Endometrium (tissue), 2 donors: ENCODE data around the gene VIT.
"Not testable (repeated sequence)": the region's sequence is repeated elsewhere in the genome, so short reads cannot be mapped to it uniquely, and the experiment has no call there.

Source experiments
- FAIRE-seq: peaks from 2 replicates; lab custom pipeline; 2012; peaks lifted over from hg19 to GRCh38; lab: Jason Lieb, UNC
- donor health status: control.
- donor health status: control.

Gene VIT

DNA sequence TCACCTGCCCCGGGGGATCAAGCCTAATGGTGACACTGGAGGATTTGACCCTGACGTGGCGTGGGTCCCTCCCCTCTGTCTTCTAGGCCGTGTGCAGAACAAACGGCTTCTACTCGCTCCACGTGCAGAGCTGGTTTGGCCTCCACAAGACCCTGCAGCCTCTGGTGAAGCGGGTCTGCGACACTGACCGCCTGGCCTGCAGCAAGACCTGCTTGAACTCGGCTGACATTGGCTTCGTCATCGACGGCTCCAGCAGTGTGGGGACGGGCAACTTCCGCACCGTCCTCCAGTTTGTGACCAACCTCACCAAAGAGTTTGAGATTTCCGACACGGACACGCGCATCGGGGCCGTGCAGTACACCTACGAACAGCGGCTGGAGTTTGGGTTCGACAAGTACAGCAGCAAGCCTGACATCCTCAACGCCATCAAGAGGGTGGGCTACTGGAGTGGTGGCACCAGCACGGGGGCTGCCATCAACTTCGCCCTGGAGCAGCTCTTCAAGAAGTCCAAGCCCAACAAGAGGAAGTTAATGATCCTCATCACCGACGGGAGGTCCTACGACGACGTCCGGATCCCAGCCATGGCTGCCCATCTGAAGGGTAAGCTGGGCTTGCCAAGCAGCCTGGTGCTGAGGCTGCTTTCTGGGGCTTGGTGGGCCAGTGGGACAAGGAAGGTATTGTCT is 112.0 kb downstream of the VIT start:
- no peak for FAIRE-seq

GRCh38 chr2:36809069-36809445 is 112.5 kb downstream of the VIT start:
- FAIRE-seq: no peak

GRCh38 chr2:36811071-36811470 is 114.6 kb downstream of the VIT start:
- FAIRE-seq: no peak

DNA sequence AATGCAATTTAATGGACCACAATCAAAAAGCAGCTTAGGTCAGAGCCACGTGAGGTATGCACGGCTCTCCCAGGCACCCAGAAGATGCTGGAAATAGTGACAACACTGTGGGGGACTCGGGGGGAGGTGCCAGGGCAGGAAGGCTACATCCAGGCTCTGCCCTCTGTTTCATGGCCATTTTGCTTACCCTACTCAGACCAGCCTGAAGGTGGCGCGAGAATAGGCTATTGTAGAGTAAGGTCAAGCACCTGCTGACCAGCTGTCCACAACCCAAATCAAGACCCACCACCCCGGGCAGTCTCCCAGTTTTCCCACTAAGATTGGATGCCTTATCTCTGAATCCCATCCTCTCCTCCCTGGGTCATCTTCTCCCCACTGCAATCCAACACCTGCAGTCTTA is 115.7 kb downstream of the VIT start:
- FAIRE-seq: no peak

GRCh38 chr2:36818542-36818941 is 122.0 kb downstream of the VIT start:
- FAIRE-seq: no peak

DNA sequence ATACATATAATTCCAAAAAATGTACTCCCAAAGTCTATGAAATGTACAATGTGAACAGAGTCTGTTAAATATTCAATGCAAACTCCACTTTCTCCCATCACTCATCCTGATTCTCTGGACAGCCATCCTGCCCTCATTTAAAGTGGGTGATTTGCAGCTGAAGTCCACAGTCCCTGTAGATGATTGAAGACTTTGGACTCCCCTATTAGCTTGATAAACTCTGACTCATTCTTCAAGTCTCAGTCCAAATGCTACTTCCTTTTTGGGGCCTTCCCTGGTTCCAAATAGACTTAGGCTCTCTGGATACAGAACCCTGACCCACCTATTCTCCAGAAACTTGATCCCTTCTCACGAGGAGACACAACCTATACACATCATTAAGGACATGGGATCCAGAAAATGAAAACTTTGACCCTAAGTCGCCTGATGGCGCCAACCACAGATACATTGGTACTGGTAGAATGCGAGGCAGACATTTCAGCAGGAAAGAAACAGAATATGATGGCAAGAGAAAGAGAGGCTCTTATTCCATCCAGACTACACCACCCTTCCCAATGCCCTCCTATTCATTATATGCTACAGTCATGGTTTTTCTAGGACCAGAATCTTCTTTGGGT is 122.7 kb downstream of the VIT start:
- FAIRE-seq: no peak

DNA sequence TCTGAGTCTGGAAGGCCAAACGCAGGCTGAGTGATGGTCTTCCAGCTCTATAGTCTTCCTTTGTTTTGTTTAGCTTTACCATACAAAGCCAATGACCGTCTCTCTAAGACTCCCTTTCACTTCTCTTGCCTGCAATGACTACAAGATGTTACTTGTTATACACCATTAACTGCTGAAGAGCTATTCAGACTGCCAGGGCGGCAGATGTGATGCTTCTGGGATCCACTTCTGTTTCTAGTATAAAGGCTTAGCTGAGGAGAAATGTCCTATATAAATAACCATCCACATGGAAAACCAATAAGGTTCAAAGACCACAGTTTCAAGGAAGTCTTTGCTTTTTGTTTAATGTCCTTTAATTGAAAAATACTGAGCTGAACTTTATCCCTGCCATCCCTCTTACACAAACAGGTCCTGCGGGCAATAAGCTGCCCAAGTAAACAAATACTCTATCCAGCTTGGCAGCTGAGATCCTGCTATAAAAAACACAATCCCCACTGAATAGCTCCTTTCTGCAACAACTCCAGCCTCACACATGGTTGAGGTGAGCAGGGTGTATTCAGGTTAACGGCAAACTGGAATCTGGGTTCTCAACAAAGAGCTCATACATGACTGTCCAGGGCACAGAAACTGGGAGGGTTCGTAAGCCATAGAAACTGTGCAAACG is 124.6 kb downstream of the VIT start:
- FAIRE-seq: no peak

DNA sequence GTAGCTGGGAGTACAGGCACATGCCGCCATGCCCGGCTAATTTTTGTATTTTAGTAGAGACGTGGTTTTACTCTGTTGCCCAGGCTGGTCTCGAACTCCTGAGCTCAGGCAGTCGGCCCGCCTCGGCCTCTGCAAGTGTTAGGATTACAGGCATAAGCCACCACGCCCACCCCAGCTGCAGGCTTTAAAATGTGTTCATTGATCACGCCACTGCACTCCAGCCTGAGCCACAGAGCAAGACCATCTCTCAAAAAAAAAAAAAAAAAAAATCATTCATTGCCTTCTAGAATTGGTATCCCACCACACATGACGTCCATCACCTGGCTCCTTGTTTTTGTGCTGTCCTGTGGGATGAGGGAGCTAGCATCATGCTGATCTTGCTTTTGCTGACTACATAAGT is 127.4 kb downstream of the VIT start:
- no peak for FAIRE-seq

GRCh38 chr2:36824273-36824672 is 127.8 kb downstream of the VIT start:
- no peak for FAIRE-seq

GRCh38 chr2:36824683-36825082 is 128.2 kb downstream of the VIT start:
- FAIRE-seq: not testable (repeated sequence)

DNA sequence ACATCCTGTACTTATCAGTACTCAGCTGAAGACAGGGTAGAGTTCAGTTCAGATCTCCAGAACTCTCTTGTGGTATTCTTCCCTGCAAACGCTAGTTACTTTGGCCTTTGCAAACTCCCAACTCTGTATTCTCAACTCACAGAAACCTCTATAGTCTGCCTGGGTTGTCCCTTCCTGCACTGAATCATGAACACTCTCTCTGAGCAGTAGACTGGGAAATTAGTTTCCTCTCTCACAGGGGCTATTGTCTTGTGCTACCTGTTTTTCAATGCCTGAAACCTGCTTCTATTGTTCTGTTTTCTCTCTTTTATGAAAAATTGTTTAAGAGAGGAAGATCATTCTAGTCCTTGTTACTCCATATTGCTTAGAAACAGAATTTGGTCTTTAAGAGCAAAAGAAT is 134.7 kb downstream of the VIT start:
- FAIRE-seq: no peak

DNA sequence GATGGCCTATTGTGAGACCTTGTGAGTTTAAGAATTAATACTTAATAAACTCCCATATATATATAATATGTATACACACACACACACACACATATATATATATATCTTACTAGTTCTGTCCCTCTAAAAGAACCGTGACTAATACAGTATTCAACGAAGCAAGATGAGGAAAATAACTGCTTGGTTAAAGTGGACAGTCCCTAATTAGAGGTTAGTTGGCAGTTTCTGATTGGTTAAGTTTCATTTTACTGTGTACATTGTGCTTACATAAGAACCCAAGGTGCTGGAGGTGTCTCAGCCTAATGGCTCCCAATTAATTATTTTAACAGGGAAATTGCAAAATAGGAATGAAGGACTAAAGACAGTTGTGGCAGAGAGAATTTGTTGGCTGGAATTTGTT is 137.7 kb downstream of the VIT start:
- FAIRE-seq: no peak

- no peak for FAIRE-seq
Measured at GRCh38 chr2:36834731-36835524, 138.4 kb downstream of the VIT start.

DNA sequence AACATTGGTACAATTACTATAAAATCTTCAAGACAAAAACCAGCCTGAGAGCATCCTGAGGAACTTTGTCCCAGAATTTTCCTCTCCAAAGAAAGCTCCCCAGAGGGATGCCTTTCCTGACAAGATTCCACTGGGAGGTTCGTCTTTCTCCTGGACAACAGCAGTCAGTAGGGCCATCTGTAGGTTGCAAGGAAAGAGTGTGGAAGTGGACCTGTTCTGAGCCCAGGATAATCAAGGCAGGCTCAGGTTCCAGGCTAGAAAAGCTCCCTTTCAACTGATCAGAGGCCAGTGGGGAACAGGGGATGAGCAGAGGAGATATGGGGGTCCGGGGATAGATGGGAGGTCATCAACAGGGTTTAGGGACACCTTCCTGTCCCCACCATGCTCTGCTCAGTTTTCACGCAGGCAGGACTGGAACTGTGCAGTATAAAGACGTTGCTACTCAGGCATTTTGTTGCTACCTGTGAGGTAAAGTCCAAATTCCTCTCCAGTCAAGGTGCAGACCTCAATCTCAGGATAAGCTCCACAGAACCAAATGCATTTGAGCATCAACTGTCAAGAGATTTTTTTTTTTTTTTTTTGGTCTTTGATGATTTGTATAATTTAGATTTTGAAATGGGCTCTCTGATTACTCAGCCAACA is 143.6 kb downstream of the VIT start:
- FAIRE-seq: no peak

DNA sequence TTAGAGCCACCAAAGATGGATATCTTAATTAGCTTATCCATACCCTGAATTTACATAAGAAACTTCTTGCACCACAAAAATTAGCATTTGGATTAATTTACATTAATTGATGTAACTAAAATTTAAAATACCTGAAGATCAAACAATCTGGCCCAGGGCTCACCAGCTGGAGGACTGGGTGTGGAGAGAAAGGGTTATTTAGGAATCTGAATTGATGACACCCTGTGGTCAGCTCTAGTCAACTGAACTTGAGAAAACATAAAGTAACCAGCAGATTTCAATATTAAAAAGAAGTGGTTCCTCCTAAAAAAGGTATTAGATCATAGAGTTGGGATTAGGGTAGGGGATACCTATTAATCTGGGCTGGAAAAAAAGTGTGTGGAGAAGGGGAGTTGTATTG is 147.3 kb downstream of the VIT start:
- no peak for FAIRE-seq

DNA sequence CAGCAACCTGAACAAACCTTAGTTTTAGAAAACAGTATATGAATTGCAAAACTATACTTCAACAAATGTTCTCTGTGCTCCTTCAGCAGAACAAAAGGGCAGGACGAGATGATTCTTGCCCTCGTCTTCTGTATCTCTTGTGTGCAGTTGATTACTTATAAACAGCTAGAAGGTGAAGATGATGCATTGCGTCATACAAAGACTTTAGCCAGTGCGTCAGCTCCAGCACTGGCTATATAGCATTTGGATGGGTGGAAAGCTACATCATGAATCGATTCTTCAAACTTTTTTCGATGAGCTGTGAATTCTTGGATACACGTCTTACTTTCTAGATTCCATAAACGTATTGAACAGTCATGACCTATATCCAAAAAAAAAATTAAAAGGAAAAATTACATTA is 152.8 kb downstream of the VIT start:
- FAIRE-seq: no peak

GRCh38 chr2:36854241-36854640 is 157.7 kb downstream of the VIT start:
- no peak for FAIRE-seq

- no peak for FAIRE-seq
Measured at GRCh38 chr2:36855429-36855828, 158.9 kb downstream of the VIT start.

- no peak for FAIRE-seq
Measured at GRCh38 chr2:36857713-36858112, 161.2 kb downstream of the VIT start.

- no peak for FAIRE-seq
Measured at GRCh38 chr2:36858551-36859365, 162.3 kb downstream of the VIT start.

DNA sequence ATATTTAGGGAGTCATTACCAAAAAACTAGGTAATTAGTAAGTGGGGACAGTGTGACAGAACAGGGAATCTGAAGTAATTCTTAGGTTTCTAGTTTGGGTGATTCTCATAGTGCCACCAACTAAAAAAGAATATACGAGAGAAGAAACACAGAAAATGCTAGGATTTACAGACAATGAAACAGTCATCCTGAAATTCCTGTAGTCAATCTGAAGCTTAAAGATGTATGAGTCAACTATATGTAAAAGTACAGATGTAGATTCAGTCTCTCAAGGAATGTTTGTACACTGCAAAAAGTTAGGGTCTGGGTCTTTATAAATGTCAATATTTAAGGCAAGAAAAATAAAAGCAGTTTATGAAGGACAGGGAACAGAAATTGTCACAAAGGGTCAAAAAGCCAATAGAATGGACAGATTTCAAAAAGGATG is 162.9 kb downstream of the VIT start:
- no peak for FAIRE-seq

- no peak for FAIRE-seq
Measured at GRCh38 chr2:36861896-36862295, 165.4 kb downstream of the VIT start.
